Liver (tissue), 3 donors: ENCODE measurements around the gene RETREG3.

Experiments used
- CTCF ChIP-seq: fragments of 150-350 bp; IDR thresholded peaks from 2 replicates; pipeline ENCODE4 v1.5.1; 2017; ENCODE audit warnings: improper control_type of control experiment, low read depth, low read length; ENCODE audit not compliant: missing input control
- FOXA1 ChIP-seq: IDR thresholded peaks from 2 replicates; pipeline ENCODE4 v1.6.1; 2016; ENCODE audit warnings: antibody characterized with exemption
- REST ChIP-seq: IDR thresholded peaks from 2 replicates; pipeline ENCODE4 v1.6.1; 2016; ENCODE audit warnings: antibody characterized with exemption, mild to moderate bottlenecking
- SP1 ChIP-seq: IDR thresholded peaks from 2 replicates; pipeline ENCODE4 v1.6.1; 2018; ENCODE audit warnings: antibody characterized with exemption, mild to moderate bottlenecking
- TAF1 ChIP-seq: conservative IDR thresholded peaks from 2 replicates; pipeline ENCODE4 v1.6.1; 2016; ENCODE audit warnings: antibody characterized with exemption, mild to moderate bottlenecking
- donor health status: healthy.
- donor health status: healthy.

- TF ChIP-seq CTCF (no peak), TAF1 (no peak), REST (no peak), SP1 (no peak), FOXA1 (no peak)
Measured at GRCh38 chr17:42603318-42603717, 5.9 kb downstream of the RETREG3 start.
